Natural killer cell treated with Interleukin-12 subunit alpha and Interleukin-12 subunit beta and Interleukin-15 and Interleukin-18, amount 100 ng/mL, for 72 hours (primary cell): ENCODE measurements around the gene NRXN3. TPM values are rescaled to one million over a fixed set of nuclear protein-coding genes. Genes with fewer than 3 reads are reported as not detected.
"Not testable (repeated sequence)": the region's sequence is repeated elsewhere in the genome, so short reads cannot be mapped to it uniquely, and the experiment has no call there.

Experiments
- ATAC-seq, 2 donors: fragments of 150-1000 bp; cut with Tn5 transposase in 1 of 2; sonication (Bioruptor Pico), chemical (Tn5 transposase) in 1 of 2; 2 replicates each; pipeline ENCODE4 v1.10.0; 2021
- DNase-seq: peaks from one replicate; pipeline ENCODE4 v3.0.0; 2022; ENCODE audit warnings: low spot score
- H3K27ac Mint-ChIP-seq, 2 donors: 1 replicate in 1 of 2; 2 replicates in 1 of 2; pipeline ENCODE4 v1.8.0; 2022; ENCODE audit warnings: mixed read lengths in 2 of 2, mild to moderate bottlenecking in 1 of 2, moderate library complexity in 1 of 2
- H3K27me3 Mint-ChIP-seq, 2 donors: 1 replicate in 1 of 2; 2 replicates in 1 of 2; pipeline ENCODE4 v1.8.0; 2022; ENCODE audit warnings: mixed read lengths in 2 of 2
- H3K36me3 Mint-ChIP-seq: one replicate; pipeline ENCODE4 v1.8.0; 2022; ENCODE audit warnings: mixed read lengths
- H3K4me1 Mint-ChIP-seq, 2 donors: 1 replicate in 1 of 2; 2 replicates in 1 of 2; pipeline ENCODE4 v1.8.0; 2022; ENCODE audit warnings: low read depth in 2 of 2, mixed read lengths in 2 of 2, mild to moderate bottlenecking in 1 of 2
- H3K4me3 Mint-ChIP-seq: one replicate; pipeline ENCODE4 v1.8.0; 2022; ENCODE audit warnings: mixed read lengths
- H3K9me3 Mint-ChIP-seq: 2 replicates; pipeline ENCODE4 v1.8.0; 2022; ENCODE audit warnings: mixed read lengths
- total RNA-seq, 2 donors: library from RNA; stranded (reverse); gene quantifications; one replicate each; pipeline ENCODE4 v1.2.3, GENCODE V29; 2022

The NRXN3 gene
- total RNA-seq, 2 donors from 2014 or later, result not detected

GRCh38 chr14:78541788-78542187 lies 371.6 kb downstream of the NRXN3 start:
- not testable (repeated sequence) for H3K27ac Mint-ChIP-seq, H3K9me3 Mint-ChIP-seq, H3K4me3 Mint-ChIP-seq, H3K27me3 Mint-ChIP-seq, H3K36me3 Mint-ChIP-seq, DNase-seq, ATAC-seq, H3K4me1 Mint-ChIP-seq

GRCh38 chr14:78543433-78543832 lies 373.3 kb downstream of the NRXN3 start:
- Mint-ChIP-seq H3K4me1 (no peaks in the 10 kb centered on the region), H3K36me3 (no peaks in the 10 kb centered on the region), H3K27ac (no peak overlapping the region), H3K9me3 (peaks cover 10% of the 10 kb centered on the region), H3K4me3 (no peak overlapping the region), H3K27me3 (peaks cover 2 to 4% of the 10 kb centered on the region in 2 donors)
- ATAC-seq, result no peak
- no peak for DNase-seq

- DNase-seq (no peak), ATAC-seq (no peak)
- H3K27me3 Mint-ChIP-seq, result no peaks in the 10 kb centered on the region
- H3K4me3 Mint-ChIP-seq, result no peak overlapping the region
- no peak overlapping the region for H3K27ac Mint-ChIP-seq
- H3K36me3 Mint-ChIP-seq, result no peaks in the 10 kb centered on the region
- H3K4me1 Mint-ChIP-seq, result peaks cover 0 to under 1% of the 10 kb centered on the region in 2 donors
- no peaks in the 10 kb centered on the region for H3K9me3 Mint-ChIP-seq
Measured at GRCh38 chr14:78561074-78561473, 390.9 kb downstream of the NRXN3 start.

- DNase-seq, result peak; percentile 64
- Mint-ChIP-seq H3K4me3 (peak overlapping the region; percentile 32), H3K9me3 (no peaks in the 10 kb centered on the region), H3K36me3 (no peaks in the 10 kb centered on the region), H3K27ac (no peak overlapping the region), H3K27me3 (no peaks in the 10 kb centered on the region), H3K4me1 (peaks cover 3 to 9% of the 10 kb centered on the region in 2 donors)
- peak; percentile 71 to 74 for ATAC-seq
Measured at GRCh38 chr14:78566026-78566858, 396.1 kb downstream of the NRXN3 start.

- no peak for DNase-seq
- H3K36me3 Mint-ChIP-seq, result no peaks in the 10 kb centered on the region
- peaks cover 3 to 9% of the 10 kb centered on the region in 2 donors for H3K4me1 Mint-ChIP-seq
- peak in 1 of 2 donors; percentile 6 for ATAC-seq
- no peak overlapping the region for H3K27ac Mint-ChIP-seq
- no peaks in the 10 kb centered on the region for H3K9me3 Mint-ChIP-seq
- peak overlapping the region; percentile 32 for H3K4me3 Mint-ChIP-seq
- H3K27me3 Mint-ChIP-seq, result no peaks in the 10 kb centered on the region
Measured at GRCh38 chr14:78566859-78567172, 396.6 kb downstream of the NRXN3 start.

GRCh38 chr14:78567343-78567742 lies 397.2 kb downstream of the NRXN3 start:
- Mint-ChIP-seq H3K4me3 (no peak overlapping the region), H3K27ac (no peak overlapping the region), H3K4me1 (peaks cover 3 to 9% of the 10 kb centered on the region in 2 donors), H3K36me3 (no peaks in the 10 kb centered on the region), H3K27me3 (no peaks in the 10 kb centered on the region), H3K9me3 (no peaks in the 10 kb centered on the region)
- DNase-seq (no peak), ATAC-seq (no peak)

GRCh38 chr14:78573736-78574135 lies 403.6 kb downstream of the NRXN3 start:
- not testable (repeated sequence) for H3K4me3 Mint-ChIP-seq, H3K27ac Mint-ChIP-seq, H3K27me3 Mint-ChIP-seq, H3K4me1 Mint-ChIP-seq, H3K9me3 Mint-ChIP-seq, ATAC-seq, DNase-seq, H3K36me3 Mint-ChIP-seq

GRCh38 chr14:78576437-78577166 lies 406.4 kb downstream of the NRXN3 start:
- ATAC-seq (no peak), DNase-seq (no peak)
- H3K27me3 Mint-ChIP-seq, result peaks cover 3 to 7% of the 10 kb centered on the region in 2 donors
- H3K4me1 Mint-ChIP-seq, result no peaks in the 10 kb centered on the region
- peaks cover 10% of the 10 kb centered on the region for H3K9me3 Mint-ChIP-seq
- peaks cover 8% of the 10 kb centered on the region for H3K36me3 Mint-ChIP-seq
- no peak overlapping the region for H3K4me3 Mint-ChIP-seq
- no peak overlapping the region for H3K27ac Mint-ChIP-seq

- ATAC-seq (no peak), DNase-seq (no peak)
- Mint-ChIP-seq H3K27ac (no peak overlapping the region), H3K36me3 (no peaks in the 10 kb centered on the region), H3K4me1 (no peaks in the 10 kb centered on the region), H3K4me3 (no peak overlapping the region), H3K9me3 (no peaks in the 10 kb centered on the region), H3K27me3 (peaks cover 7 to 14% of the 10 kb centered on the region in 2 donors)
Measured at GRCh38 chr14:78581229-78581628, 411.1 kb downstream of the NRXN3 start.

GRCh38 chr14:78586681-78587080 lies 416.5 kb downstream of the NRXN3 start:
- Mint-ChIP-seq H3K36me3 (no peaks in the 10 kb centered on the region), H3K27me3 (peaks cover 4 to 21% of the 10 kb centered on the region in 2 donors), H3K4me3 (no peak overlapping the region), H3K27ac (no peak overlapping the region), H3K4me1 (no peaks in the 10 kb centered on the region), H3K9me3 (no peaks in the 10 kb centered on the region)
- ATAC-seq, result no peak
- DNase-seq, result no peak

GRCh38 chr14:78588906-78589305 lies 418.7 kb downstream of the NRXN3 start:
- H3K9me3 Mint-ChIP-seq, result no peaks in the 10 kb centered on the region
- H3K4me3 Mint-ChIP-seq, result no peak overlapping the region
- no peak overlapping the region for H3K27ac Mint-ChIP-seq
- ATAC-seq, result no peak
- DNase-seq, result no peak
- H3K36me3 Mint-ChIP-seq, result no peaks in the 10 kb centered on the region
- peaks cover 4 to 15% of the 10 kb centered on the region in 2 donors for H3K27me3 Mint-ChIP-seq
- H3K4me1 Mint-ChIP-seq, result no peaks in the 10 kb centered on the region

- Mint-ChIP-seq H3K4me1 (no peaks in the 10 kb centered on the region), H3K27ac (no peak overlapping the region), H3K36me3 (no peaks in the 10 kb centered on the region), H3K4me3 (no peak overlapping the region), H3K27me3 (peaks cover 3 to 19% of the 10 kb centered on the region in 2 donors), H3K9me3 (no peaks in the 10 kb centered on the region)
- ATAC-seq, result no peak
- no peak for DNase-seq
Measured at GRCh38 chr14:78592616-78593219, 422.5 kb downstream of the NRXN3 start.

GRCh38 chr14:78593949-78594348 lies 423.8 kb downstream of the NRXN3 start:
- peaks cover 9 to 13% of the 10 kb centered on the region in 2 donors for H3K27me3 Mint-ChIP-seq
- no peaks in the 10 kb centered on the region for H3K9me3 Mint-ChIP-seq
- no peak overlapping the region for H3K4me3 Mint-ChIP-seq
- no peaks in the 10 kb centered on the region for H3K4me1 Mint-ChIP-seq
- ATAC-seq (no peak), DNase-seq (no peak)
- no peaks in the 10 kb centered on the region for H3K36me3 Mint-ChIP-seq
- H3K27ac Mint-ChIP-seq, result no peak overlapping the region

- no peak for ATAC-seq
- H3K27me3 Mint-ChIP-seq, result peaks cover 5 to 17% of the 10 kb centered on the region in 2 donors
- no peak for DNase-seq
- H3K9me3 Mint-ChIP-seq, result no peaks in the 10 kb centered on the region
- H3K4me3 Mint-ChIP-seq, result no peak overlapping the region
- no peak overlapping the region for H3K27ac Mint-ChIP-seq
- no peaks in the 10 kb centered on the region for H3K4me1 Mint-ChIP-seq
- H3K36me3 Mint-ChIP-seq, result no peaks in the 10 kb centered on the region
Measured at GRCh38 chr14:78595797-78596196, 425.6 kb downstream of the NRXN3 start.
